Natural killer cell treated with Interleukin-12 subunit alpha and Interleukin-12 subunit beta and Interleukin-15 and Interleukin-18, amount 100 ng/mL, for 72 hours (primary cell): Measurements from ENCODE around the gene GPC6. TPM values are rescaled to one million over a fixed set of nuclear protein-coding genes. Genes with fewer than 3 reads are reported as not detected.

Experiments used
- ATAC-seq, 2 donors: fragments of 150-1000 bp; cut with Tn5 transposase in 1 of 2; sonication (Bioruptor Pico), chemical (Tn5 transposase) in 1 of 2; 2 replicates each; pipeline ENCODE4 v1.10.0; 2021
- DNase-seq: peaks from one replicate; pipeline ENCODE4 v3.0.0; 2022; ENCODE audit warnings: low spot score
- H3K27ac Mint-ChIP-seq, 2 donors: 1 replicate in 1 of 2; 2 replicates in 1 of 2; pipeline ENCODE4 v1.8.0; 2022; ENCODE audit warnings: mixed read lengths in 2 of 2, mild to moderate bottlenecking in 1 of 2, moderate library complexity in 1 of 2
- H3K27me3 Mint-ChIP-seq, 2 donors: 1 replicate in 1 of 2; 2 replicates in 1 of 2; pipeline ENCODE4 v1.8.0; 2022; ENCODE audit warnings: mixed read lengths in 2 of 2
- H3K36me3 Mint-ChIP-seq: one replicate; pipeline ENCODE4 v1.8.0; 2022; ENCODE audit warnings: mixed read lengths
- H3K4me1 Mint-ChIP-seq, 2 donors: 1 replicate in 1 of 2; 2 replicates in 1 of 2; pipeline ENCODE4 v1.8.0; 2022; ENCODE audit warnings: low read depth in 2 of 2, mixed read lengths in 2 of 2, mild to moderate bottlenecking in 1 of 2
- H3K4me3 Mint-ChIP-seq: one replicate; pipeline ENCODE4 v1.8.0; 2022; ENCODE audit warnings: mixed read lengths
- H3K9me3 Mint-ChIP-seq: 2 replicates; pipeline ENCODE4 v1.8.0; 2022; ENCODE audit warnings: mixed read lengths
- total RNA-seq, 2 donors: library from RNA; stranded (reverse); gene quantifications; one replicate each; pipeline ENCODE4 v1.2.3, GENCODE V29; 2022

GPC6 gene
- total RNA-seq, 2 donors from 2014 or later: not detected

- no peaks in the 10 kb centered on the region for H3K27me3 Mint-ChIP-seq
- H3K4me1 Mint-ChIP-seq: no peaks in the 10 kb centered on the region
- H3K36me3 Mint-ChIP-seq: peaks cover 26% of the 10 kb centered on the region
- no peak overlapping the region for H3K27ac Mint-ChIP-seq
- ATAC-seq: peak in 1 of 2 donors; percentile 27
- H3K4me3 Mint-ChIP-seq: no peak overlapping the region
- H3K9me3 Mint-ChIP-seq: peaks cover 20% of the 10 kb centered on the region
- no peak for DNase-seq
Observed at GRCh38 chr13:93243375-93244063, 16.9 kb downstream of the GPC6 start.

DNA sequence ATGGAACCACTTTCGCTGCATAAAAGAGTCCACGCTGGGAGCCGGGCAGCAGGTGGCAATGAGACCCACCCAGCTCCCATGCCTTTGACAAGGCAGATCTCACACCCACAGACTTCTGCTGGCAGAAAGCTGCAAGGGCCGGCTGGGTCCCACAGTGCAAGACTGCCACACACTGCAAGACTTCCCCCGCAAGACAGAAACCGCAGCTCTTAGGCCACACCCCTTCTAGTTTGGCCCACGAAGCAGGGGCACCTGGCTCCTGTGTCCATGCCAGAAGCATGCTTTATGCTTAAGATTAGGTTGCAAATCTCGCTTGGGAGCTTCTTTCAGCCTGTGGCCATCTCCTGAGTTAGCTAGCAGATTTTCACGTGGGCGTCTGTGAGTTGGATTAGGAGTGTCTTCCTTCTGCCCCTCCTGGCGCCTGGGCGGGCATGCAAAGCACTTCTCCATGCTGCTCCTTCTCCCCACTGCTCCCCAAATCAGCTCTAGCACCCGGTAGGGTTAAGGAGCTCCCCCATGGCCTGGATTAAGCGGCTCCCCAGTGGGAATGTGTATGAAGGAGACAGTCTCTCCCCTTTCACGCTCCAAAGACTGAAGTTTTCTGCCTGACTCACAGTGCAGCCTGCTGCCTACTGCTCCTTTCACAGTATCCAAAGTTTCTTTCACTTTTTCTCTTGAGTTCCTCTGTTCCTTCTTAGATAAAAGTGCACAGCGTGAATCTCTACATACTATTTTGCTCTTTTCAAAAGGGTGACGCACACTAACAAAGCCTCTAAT is 17.7 kb downstream of the GPC6 start:
- ATAC-seq: no peak
- H3K4me3 Mint-ChIP-seq: no peak overlapping the region
- no peak for DNase-seq
- no peaks in the 10 kb centered on the region for H3K27me3 Mint-ChIP-seq
- no peaks in the 10 kb centered on the region for H3K4me1 Mint-ChIP-seq
- H3K36me3 Mint-ChIP-seq: peaks cover 20% of the 10 kb centered on the region
- H3K9me3 Mint-ChIP-seq: peaks cover 12% of the 10 kb centered on the region
- no peak overlapping the region for H3K27ac Mint-ChIP-seq

GRCh38 chr13:93244918-93245280 is 18.3 kb downstream of the GPC6 start:
- H3K36me3 Mint-ChIP-seq: peaks cover 14% of the 10 kb centered on the region
- H3K4me1 Mint-ChIP-seq: no peaks in the 10 kb centered on the region
- H3K4me3 Mint-ChIP-seq: no peak overlapping the region
- peaks cover 10% of the 10 kb centered on the region for H3K9me3 Mint-ChIP-seq
- DNase-seq: no peak
- ATAC-seq: no peak
- no peak overlapping the region for H3K27ac Mint-ChIP-seq
- no peaks in the 10 kb centered on the region for H3K27me3 Mint-ChIP-seq

DNA sequence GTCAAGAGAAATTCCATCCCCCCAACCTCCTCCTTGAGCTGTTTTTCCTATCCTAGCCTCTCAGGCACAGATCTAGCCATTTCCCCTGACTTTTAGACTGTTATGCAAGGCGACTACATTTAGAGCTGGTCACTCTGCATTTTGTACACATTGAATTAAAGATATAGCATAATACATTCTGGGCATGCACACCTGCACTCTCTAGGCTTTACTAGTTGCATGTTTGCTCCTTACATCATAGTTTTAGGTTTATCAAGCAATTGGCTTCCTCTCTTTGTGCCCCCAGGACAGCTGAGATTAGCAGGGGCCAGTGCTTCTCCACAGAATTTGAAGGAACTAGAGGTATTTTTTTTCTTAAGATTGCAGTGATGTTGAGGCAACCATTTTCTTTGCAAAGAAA is 19.5 kb downstream of the GPC6 start:
- Mint-ChIP-seq H3K4me3 (no peak overlapping the region), H3K4me1 (no peaks in the 10 kb centered on the region), H3K9me3 (peaks cover 12% of the 10 kb centered on the region), H3K36me3 (peaks cover 7% of the 10 kb centered on the region), H3K27ac (no peak overlapping the region), H3K27me3 (no peaks in the 10 kb centered on the region)
- ATAC-seq (no peak), DNase-seq (no peak)

- Mint-ChIP-seq H3K27me3 (no peaks in the 10 kb centered on the region), H3K4me3 (no peak overlapping the region), H3K36me3 (no peaks in the 10 kb centered on the region), H3K9me3 (peaks cover 10% of the 10 kb centered on the region), H3K27ac (no peak overlapping the region), H3K4me1 (no peaks in the 10 kb centered on the region)
- ATAC-seq (no peak), DNase-seq (no peak)
Observed at GRCh38 chr13:93248627-93249047, 22.0 kb downstream of the GPC6 start.

DNA sequence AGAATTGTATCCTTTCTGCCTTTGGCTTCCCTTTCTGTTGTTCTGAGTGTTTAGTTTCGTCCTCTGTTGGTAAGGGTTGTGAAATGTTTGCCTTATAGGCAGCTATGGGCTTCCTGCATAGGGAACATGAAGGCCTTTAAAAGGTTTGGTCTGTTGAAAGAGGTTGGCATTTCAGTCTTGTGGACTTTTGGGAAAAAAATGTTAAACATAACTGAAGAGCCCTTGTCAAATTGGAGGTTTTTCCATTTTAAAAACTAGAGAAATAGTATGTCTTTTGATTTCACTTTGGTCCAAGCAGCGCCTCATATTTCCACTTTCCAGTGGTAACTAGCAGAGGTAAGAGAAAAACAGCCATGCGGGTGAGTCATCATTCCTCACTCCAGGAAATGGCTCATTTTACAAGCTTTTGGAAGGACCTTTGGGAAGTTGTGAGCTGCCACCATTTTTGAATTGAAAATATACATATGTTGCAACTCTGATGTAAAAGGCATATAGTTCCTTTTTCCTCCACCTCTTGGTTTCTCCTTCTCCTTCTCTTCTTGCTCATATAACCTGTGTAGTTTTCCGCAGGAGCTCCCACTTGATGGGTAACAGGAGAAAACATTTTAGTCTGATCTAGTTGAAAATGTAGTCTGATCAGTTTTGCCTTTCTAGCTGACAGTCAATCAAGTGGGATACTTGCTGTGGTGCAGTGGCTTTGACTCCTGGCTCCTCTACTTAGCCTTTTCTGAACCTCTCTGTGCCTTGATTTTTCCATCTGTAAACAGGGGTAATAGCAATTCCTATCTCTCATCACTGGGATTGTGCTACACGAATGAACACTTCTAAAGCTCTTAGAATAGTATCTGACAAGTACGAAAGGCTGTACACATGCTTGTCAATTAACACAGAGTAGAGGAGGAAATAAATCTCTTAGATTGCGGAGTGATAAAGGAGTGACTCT is 23.0 kb downstream of the GPC6 start:
- Mint-ChIP-seq H3K4me3 (no peak overlapping the region), H3K27me3 (no peaks in the 10 kb centered on the region), H3K9me3 (peaks cover 10% of the 10 kb centered on the region), H3K27ac (no peak overlapping the region), H3K36me3 (no peaks in the 10 kb centered on the region), H3K4me1 (no peaks in the 10 kb centered on the region)
- no peak for ATAC-seq
- no peak for DNase-seq

- Mint-ChIP-seq H3K4me1 (no peaks in the 10 kb centered on the region), H3K9me3 (peaks cover 11% of the 10 kb centered on the region), H3K27ac (no peak overlapping the region), H3K27me3 (no peaks in the 10 kb centered on the region), H3K36me3 (no peaks in the 10 kb centered on the region), H3K4me3 (no peak overlapping the region)
- ATAC-seq (no peak), DNase-seq (no peak)
Observed at GRCh38 chr13:93254775-93255174, 28.2 kb downstream of the GPC6 start.

DNA sequence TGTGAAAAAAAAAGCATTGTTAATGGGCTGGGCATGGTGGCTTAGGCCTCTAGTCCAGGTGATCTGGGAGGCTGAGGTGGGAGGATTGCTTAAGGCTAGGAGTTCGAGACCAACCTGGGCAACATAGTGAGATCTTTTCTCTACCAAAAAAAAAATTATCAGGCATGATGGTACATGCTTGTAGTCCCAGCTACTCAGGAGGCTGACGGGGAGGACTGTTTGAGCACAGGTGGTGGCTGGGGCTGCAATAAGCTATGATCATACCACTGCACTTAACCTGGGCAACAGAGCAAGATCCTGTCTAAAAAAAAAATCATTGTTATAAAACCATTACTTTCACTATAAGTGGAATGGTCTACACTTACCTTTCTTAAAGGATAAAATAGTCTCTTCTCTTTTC is 30.4 kb downstream of the GPC6 start:
- no peak overlapping the region for H3K4me3 Mint-ChIP-seq
- H3K27me3 Mint-ChIP-seq: no peaks in the 10 kb centered on the region
- H3K9me3 Mint-ChIP-seq: peaks cover 7% of the 10 kb centered on the region
- no peaks in the 10 kb centered on the region for H3K4me1 Mint-ChIP-seq
- ATAC-seq (no peak), DNase-seq (no peak)
- no peaks in the 10 kb centered on the region for H3K36me3 Mint-ChIP-seq
- H3K27ac Mint-ChIP-seq: no peak overlapping the region

DNA sequence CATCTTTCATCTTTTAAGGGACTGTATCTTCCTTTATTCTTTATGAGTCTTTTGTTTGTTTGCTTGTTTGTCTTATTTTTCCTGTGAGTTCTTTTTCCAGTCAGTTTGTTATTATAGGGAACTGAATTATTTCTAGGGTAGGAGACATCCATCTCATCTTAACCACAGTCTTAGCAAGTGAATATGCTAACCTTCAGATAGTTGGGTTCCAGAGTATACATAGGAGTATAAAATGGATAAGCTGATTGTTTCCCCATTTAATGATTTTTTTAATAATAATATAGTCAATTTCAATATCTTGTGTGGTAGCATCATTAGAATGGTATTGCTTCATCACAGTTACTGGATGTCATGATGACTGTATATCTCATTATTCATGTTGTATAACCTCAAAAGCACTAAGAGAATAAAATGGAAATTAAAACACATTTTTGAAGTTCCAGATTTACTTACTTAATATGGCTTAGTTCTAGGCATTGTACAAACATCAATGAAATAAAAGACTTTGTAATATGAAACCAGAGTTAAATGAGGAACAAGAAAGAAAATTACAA is 33.0 kb downstream of the GPC6 start:
- Mint-ChIP-seq H3K4me3 (no peak overlapping the region), H3K36me3 (no peaks in the 10 kb centered on the region), H3K27ac (no peak overlapping the region), H3K27me3 (no peaks in the 10 kb centered on the region), H3K9me3 (peaks cover 7% of the 10 kb centered on the region), H3K4me1 (no peaks in the 10 kb centered on the region)
- no peak for ATAC-seq
- DNase-seq: no peak

DNA sequence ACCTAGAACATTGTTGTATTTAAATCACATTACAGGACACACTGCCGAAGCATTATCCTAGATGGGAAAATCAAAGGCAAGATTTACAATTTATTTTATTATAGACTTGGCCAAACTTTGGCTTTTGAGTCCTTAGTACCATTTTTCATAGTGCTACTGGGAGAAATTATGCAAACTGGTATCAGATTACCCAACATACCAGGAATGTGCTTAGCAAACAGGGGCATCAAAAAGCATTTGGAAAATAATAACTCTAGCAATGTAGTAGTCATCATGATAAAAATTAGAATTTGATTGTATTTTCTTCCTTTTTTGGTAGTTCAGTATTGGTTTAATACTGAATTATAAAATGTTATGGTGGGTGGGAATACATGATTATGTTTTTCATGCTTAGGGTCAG is 34.0 kb downstream of the GPC6 start:
- peaks cover 7% of the 10 kb centered on the region for H3K9me3 Mint-ChIP-seq
- H3K27me3 Mint-ChIP-seq: no peaks in the 10 kb centered on the region
- DNase-seq (no peak), ATAC-seq (no peak)
- H3K36me3 Mint-ChIP-seq: no peaks in the 10 kb centered on the region
- H3K4me1 Mint-ChIP-seq: no peaks in the 10 kb centered on the region
- no peak overlapping the region for H3K4me3 Mint-ChIP-seq
- H3K27ac Mint-ChIP-seq: no peak overlapping the region

- no peak for ATAC-seq
- Mint-ChIP-seq H3K27ac (no peak overlapping the region), H3K4me3 (no peak overlapping the region), H3K4me1 (no peaks in the 10 kb centered on the region), H3K36me3 (no peaks in the 10 kb centered on the region), H3K27me3 (no peaks in the 10 kb centered on the region), H3K9me3 (peaks cover 4% of the 10 kb centered on the region)
- no peak for DNase-seq
Observed at GRCh38 chr13:93262729-93263345, 36.2 kb downstream of the GPC6 start.

GRCh38 chr13:93264876-93265275 is 38.3 kb downstream of the GPC6 start:
- H3K27ac Mint-ChIP-seq: no peak overlapping the region
- H3K27me3 Mint-ChIP-seq: no peaks in the 10 kb centered on the region
- H3K9me3 Mint-ChIP-seq: peaks cover 6% of the 10 kb centered on the region
- ATAC-seq (no peak), DNase-seq (no peak)
- H3K4me1 Mint-ChIP-seq: no peaks in the 10 kb centered on the region
- H3K36me3 Mint-ChIP-seq: no peaks in the 10 kb centered on the region
- no peak overlapping the region for H3K4me3 Mint-ChIP-seq

DNA sequence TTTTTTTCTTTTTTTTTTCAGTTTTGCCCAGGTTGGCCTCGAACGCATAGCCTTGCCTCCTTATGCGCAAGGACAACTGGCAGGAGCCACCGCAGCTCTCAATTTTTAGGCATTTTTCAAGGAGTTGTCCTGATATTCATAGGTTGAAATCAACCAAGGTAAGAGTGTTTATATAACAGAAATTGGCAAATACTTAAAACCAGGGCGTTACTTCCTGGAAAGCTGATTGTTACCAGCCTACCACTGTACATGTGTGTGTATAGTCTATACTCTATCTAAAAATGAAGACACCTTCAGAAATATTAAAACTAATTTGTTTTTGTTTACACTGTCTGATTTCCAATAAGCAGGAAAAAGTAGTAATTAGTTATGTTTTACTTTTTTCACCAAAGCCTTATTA is 39.2 kb downstream of the GPC6 start:
- no peaks in the 10 kb centered on the region for H3K36me3 Mint-ChIP-seq
- ATAC-seq: no peak
- no peak for DNase-seq
- no peaks in the 10 kb centered on the region for H3K4me1 Mint-ChIP-seq
- H3K27me3 Mint-ChIP-seq: no peaks in the 10 kb centered on the region
- H3K27ac Mint-ChIP-seq: no peak overlapping the region
- no peak overlapping the region for H3K4me3 Mint-ChIP-seq
- H3K9me3 Mint-ChIP-seq: peaks cover 6% of the 10 kb centered on the region
